Activated naive CD4-positive, alpha-beta T cell treated with anti-CD3 and anti-CD28 coated beads, Interleukin-2, amount 50 U/mL, for 24 hours (primary cell): ENCODE data around the gene SPON2.

ENCODE experiments used
- H3K27ac Mint-ChIP-seq: one replicate; pipeline ENCODE4 v1.8.0; 2021; ENCODE audit warnings: mild to moderate bottlenecking, mixed read lengths
- H3K27me3 Mint-ChIP-seq: one replicate; pipeline ENCODE4 v1.8.0; 2021; ENCODE audit warnings: mixed read lengths
- H3K36me3 Mint-ChIP-seq: one replicate; pipeline ENCODE4 v1.8.0; 2021; ENCODE audit warnings: mixed read lengths
- H3K4me1 Mint-ChIP-seq: one replicate; pipeline ENCODE4 v1.8.0; 2021; ENCODE audit warnings: mixed read lengths
- H3K4me3 Mint-ChIP-seq: one replicate; pipeline ENCODE4 v1.8.0; 2021; ENCODE audit warnings: mild to moderate bottlenecking, mixed read lengths
- H3K9me3 Mint-ChIP-seq: one replicate; pipeline ENCODE4 v1.8.0; 2021; ENCODE audit warnings: mixed read lengths

The SPON2 gene

DNA sequence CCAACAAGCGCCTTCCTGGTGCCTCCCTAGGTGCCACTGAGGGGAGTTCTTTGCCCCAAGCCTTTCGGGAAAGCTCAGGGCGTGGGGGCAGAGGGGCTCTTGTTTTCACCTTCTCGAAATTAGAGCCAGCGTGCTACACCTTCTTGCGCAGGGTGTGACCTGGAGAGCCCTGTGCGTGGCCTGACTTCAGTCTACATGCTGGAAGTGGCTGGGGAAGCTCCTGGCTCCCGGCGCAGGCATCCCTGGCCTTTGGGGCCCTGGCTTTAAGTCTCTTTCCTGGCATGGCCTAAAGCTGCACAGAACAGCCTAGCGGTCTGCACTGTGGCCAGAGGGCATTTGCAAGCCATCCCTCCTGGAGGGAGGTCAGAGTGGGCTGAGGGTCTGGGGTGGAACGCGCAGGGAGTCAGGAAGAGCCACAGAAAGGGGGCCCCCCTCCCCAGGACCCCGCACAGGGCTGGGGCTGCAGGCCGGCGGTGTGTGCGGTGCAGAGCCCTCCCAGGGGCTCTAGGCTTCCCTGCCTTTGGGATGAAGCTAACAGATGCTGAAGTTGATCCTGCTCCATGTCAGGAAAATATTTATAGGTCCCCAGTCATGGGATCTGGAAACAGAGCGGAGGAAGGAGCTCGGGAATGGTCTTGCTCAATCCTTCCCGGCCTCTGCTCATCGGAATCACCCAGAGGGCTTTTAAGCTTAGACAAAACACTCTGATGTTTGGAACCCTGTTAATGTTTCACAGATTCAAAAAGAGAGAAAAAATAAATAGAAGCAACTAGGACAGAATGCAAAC is 781 bp upstream of the SPON2 start:
- Mint-ChIP-seq H3K36me3 (no peaks in the 10 kb centered on the region), H3K4me1 (peaks cover 17% of the 10 kb centered on the region), H3K27me3 (peaks cover 2% of the 10 kb centered on the region), H3K4me3 (peak overlapping the region; percentile 26), H3K27ac (no peak overlapping the region), H3K9me3 (no peaks in the 10 kb centered on the region)

- peaks cover 26% of the 10 kb centered on the region for H3K4me1 Mint-ChIP-seq
- no peaks in the 10 kb centered on the region for H3K9me3 Mint-ChIP-seq
- H3K4me3 Mint-ChIP-seq = peak overlapping the region; percentile 75
- no peaks in the 10 kb centered on the region for H3K36me3 Mint-ChIP-seq
- H3K27me3 Mint-ChIP-seq = peaks cover 2% of the 10 kb centered on the region
- H3K27ac Mint-ChIP-seq = no peak overlapping the region
Observed at GRCh38 chr4:1171311-1172227, 814 bp downstream of the SPON2 start.

DNA sequence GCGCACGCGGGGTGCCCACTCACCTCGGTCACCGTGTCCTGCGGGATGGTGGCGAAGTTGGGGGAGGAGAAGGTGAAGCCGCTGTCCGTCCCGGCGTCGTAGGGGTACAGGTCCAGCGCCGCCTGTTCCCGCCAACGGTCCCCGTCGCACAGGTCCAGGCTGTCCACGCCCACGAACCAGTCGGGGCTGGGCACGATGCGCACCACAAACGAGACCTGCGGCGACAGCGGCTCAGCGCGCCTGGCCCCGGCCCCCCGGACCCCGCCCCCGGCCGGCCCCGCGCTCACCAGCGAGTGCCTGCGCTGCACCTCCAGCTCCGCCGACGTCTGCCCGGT is 1.4 kb downstream of the SPON2 start:
- H3K27me3 Mint-ChIP-seq = peaks cover 2% of the 10 kb centered on the region
- no peak overlapping the region for H3K27ac Mint-ChIP-seq
- H3K4me1 Mint-ChIP-seq = peaks cover 22% of the 10 kb centered on the region
- H3K36me3 Mint-ChIP-seq = no peaks in the 10 kb centered on the region
- no peaks in the 10 kb centered on the region for H3K9me3 Mint-ChIP-seq
- peak overlapping the region; percentile 75 for H3K4me3 Mint-ChIP-seq

DNA sequence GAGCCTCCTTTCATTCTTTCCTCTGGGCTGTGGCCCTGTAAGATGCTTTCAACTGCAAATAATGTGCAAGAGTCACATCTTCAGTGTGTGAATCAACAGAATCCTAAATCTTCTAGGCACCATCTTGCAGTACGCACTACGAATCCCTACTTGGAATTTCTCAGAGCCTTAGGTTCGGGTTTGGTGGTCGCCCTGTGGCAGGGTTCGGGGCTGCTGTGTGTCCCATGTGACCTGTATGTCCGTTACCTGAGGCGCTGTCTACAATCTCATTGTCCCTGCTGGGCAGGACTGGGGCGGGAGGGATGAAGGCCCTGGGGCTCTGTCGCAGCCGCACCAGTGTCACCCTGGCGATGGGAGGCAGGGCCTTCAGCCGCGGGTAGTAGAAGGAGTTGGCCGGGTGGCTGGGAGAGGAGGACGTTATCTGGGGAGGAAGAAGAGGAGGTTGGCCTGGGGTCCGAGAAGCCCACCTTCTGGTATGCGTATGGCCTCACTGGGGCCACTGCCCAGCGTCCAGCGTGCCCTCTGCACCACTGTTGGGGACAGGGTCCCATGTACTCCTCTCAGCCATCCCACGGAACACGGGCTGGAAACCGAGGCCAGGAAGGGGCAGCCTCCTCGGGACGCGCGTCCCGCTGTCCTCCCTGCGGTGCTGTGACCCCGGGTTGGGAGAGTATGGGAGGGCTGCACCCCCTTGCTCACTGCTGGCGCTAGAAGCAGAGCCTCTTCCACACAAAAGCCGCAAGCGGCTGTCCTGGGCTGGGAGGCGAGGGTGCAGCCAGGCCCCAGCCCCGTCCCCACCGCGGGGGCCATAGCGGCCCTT is 2.0 kb downstream of the SPON2 start:
- H3K36me3 Mint-ChIP-seq = no peaks in the 10 kb centered on the region
- H3K4me3 Mint-ChIP-seq = peak overlapping the region; percentile 66

GRCh38 chr4:1169691-1170096 is 2.7 kb downstream of the SPON2 start:
- no peaks in the 10 kb centered on the region for H3K9me3 Mint-ChIP-seq
- H3K27me3 Mint-ChIP-seq = peaks cover 2% of the 10 kb centered on the region
- peaks cover 22% of the 10 kb centered on the region for H3K4me1 Mint-ChIP-seq
- H3K4me3 Mint-ChIP-seq = no peak overlapping the region
- H3K27ac Mint-ChIP-seq = no peak overlapping the region
- no peaks in the 10 kb centered on the region for H3K36me3 Mint-ChIP-seq

More for the DNA sequence above, 2.0 kb downstream of the SPON2 start:
- Mint-ChIP-seq H3K27ac (no peak overlapping the region), H3K4me1 (peaks cover 22% of the 10 kb centered on the region), H3K9me3 (no peaks in the 10 kb centered on the region), H3K27me3 (peaks cover 2% of the 10 kb centered on the region)

- H3K4me1 Mint-ChIP-seq = peaks cover 22% of the 10 kb centered on the region
- H3K4me3 Mint-ChIP-seq = no peak overlapping the region
- H3K9me3 Mint-ChIP-seq = no peaks in the 10 kb centered on the region
Observed at GRCh38 chr4:1169171-1169671, 3.2 kb downstream of the SPON2 start.

DNA sequence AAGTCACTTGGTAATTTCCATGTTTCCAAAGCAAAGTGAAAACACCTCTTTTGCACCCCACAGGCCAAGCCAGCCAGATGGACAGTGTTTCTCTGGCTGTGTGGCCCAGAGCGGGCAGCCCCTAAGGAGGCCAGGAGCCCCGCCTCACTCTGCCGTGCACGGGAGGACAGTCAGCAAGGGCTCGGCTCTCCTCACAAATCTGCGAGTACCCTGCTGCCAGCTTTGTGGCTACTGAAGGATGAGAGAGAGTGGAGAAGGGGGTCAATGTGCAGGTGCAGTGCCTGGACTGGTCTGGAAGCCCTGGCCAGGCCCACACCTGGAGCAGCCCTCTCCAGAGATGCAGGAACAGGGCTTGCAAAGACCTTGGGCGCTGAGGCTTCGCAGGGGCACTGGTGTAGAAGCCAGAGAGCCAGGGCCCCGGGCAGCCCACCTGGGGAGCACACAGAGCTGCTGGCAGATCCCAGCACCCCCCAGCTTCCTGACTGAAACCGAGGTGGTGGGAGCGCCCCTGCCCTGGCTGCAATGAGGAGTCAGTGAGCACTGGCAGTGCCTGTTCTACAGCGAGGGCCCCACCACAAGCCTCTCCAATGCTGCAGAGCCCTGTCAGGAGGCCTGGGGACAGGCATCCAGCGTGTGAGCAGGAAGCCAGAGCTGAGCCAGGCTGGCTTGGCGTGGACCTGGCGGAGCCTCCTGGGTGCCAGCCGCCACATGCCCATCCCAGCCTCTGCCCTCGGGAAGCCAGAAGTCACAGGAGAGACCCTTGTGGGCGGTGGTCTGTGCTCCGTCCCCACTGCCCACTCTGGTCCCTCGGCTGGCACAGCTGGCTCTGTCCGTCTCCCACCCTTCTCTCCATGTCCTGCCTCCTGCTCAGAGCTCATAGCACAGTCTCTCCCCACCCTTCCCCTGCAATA is 3.9 kb downstream of the SPON2 start:
- H3K4me1 Mint-ChIP-seq = peaks cover 25% of the 10 kb centered on the region
- H3K36me3 Mint-ChIP-seq = no peaks in the 10 kb centered on the region
- no peaks in the 10 kb centered on the region for H3K9me3 Mint-ChIP-seq
- peak overlapping the region; percentile 87 for H3K4me3 Mint-ChIP-seq
- peaks cover 2% of the 10 kb centered on the region for H3K27me3 Mint-ChIP-seq
- H3K27ac Mint-ChIP-seq = no peak overlapping the region

More at GRCh38 chr4:1169171-1169671, 3.2 kb downstream of the SPON2 start:
- Mint-ChIP-seq H3K27ac (no peak overlapping the region), H3K27me3 (peaks cover 2% of the 10 kb centered on the region), H3K36me3 (no peaks in the 10 kb centered on the region)

DNA sequence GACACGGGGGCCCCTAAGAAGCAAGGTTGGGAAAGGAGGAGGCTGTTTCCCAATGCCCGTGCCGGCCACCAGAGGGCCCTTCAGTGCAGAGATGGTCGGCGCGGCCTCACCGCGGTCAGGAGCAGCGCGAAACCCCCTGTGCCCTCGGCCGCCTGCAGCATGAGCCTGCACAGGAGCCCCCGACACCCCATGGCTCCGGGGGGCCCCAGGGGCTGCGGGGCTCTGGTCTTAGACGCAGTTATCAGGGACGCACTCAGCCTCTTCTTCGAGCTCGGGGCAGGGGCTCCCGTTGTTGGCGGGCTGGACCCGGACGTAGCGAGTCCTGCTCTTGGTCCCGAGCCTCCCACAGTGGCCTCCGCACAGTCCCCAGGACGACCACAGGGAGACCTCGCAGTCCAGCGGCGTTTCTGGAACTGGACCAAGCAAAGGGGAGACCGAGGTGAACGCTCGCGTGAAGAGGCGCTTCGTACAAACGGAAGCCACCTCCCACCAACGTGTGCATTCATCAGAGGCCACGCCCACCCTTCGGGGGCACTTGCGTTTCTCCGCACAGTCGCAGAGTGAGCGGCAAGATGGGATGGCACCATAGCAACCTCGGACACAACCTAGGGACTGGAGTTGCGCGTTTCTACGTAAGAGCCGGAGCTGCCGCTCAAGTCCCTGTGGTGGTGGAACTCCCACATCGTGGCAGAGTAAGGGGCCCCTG is 5.0 kb downstream of the SPON2 start:
- H3K4me3 Mint-ChIP-seq = peak overlapping the region; percentile 87
- no peaks in the 10 kb centered on the region for H3K36me3 Mint-ChIP-seq
- H3K9me3 Mint-ChIP-seq = no peaks in the 10 kb centered on the region
- H3K4me1 Mint-ChIP-seq = peaks cover 28% of the 10 kb centered on the region
- peak overlapping the region; percentile 14 for H3K27ac Mint-ChIP-seq
- peaks cover 2% of the 10 kb centered on the region for H3K27me3 Mint-ChIP-seq

DNA sequence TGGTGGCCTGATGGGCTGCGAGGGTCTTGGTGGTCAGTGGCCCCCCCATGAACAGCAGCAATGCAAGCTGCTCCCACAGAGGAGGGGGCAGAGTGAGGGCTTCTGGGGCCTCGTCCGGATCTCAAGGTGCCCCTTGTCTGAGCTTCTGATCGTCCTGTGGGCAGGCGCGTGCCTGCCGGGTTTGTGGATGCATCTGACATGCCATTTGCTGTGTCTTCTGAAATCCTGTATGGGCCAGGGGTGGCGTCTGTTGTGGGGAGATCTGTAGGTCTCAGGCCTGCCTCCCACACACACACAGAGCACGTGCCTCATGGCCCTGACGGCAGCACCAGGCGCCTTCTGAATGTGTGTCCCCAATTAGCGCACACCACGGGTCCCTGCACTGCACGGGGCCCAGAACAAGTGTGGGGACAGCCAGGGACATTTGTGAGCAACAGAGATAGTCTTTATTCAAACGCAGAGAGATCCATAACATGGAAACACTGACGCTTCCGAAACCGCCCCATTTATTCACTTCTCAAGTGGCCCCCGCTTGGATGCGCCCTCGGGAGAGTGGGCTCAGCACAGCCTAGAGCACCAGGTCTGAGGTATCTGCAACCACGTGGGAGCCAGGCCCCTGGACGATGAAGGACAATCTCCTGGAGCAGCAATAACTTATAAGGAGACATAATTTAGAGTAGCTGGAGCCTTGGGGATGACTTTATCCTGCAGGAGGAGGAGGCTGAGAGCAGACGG is 5.7 kb downstream of the SPON2 start:
- peaks cover 28% of the 10 kb centered on the region for H3K4me1 Mint-ChIP-seq
- H3K36me3 Mint-ChIP-seq = no peaks in the 10 kb centered on the region
- no peak overlapping the region for H3K27ac Mint-ChIP-seq
- no peaks in the 10 kb centered on the region for H3K9me3 Mint-ChIP-seq
- H3K27me3 Mint-ChIP-seq = peaks cover 2% of the 10 kb centered on the region
- H3K4me3 Mint-ChIP-seq = peak overlapping the region; percentile 87

- H3K27me3 Mint-ChIP-seq = no peaks in the 10 kb centered on the region
- no peak overlapping the region for H3K27ac Mint-ChIP-seq
- H3K4me3 Mint-ChIP-seq = no peak overlapping the region
- H3K36me3 Mint-ChIP-seq = no peaks in the 10 kb centered on the region
- H3K9me3 Mint-ChIP-seq = no peaks in the 10 kb centered on the region
- peaks cover 21% of the 10 kb centered on the region for H3K4me1 Mint-ChIP-seq
Observed at GRCh38 chr4:1164956-1165545, 7.3 kb downstream of the SPON2 start.

- Mint-ChIP-seq H3K27me3 (no peaks in the 10 kb centered on the region), H3K27ac (no peak overlapping the region), H3K4me1 (peaks cover 20% of the 10 kb centered on the region), H3K36me3 (no peaks in the 10 kb centered on the region), H3K9me3 (no peaks in the 10 kb centered on the region), H3K4me3 (no peak overlapping the region)
Observed at GRCh38 chr4:1164444-1164843, 7.9 kb downstream of the SPON2 start.

- Mint-ChIP-seq H3K27me3 (no peaks in the 10 kb centered on the region), H3K27ac (no peak overlapping the region), H3K4me3 (no peak overlapping the region)
Observed at GRCh38 chr4:1164040-1164439, 8.3 kb downstream of the SPON2 start.

GRCh38 chr4:1160351-1160750 is 12.0 kb downstream of the SPON2 start:
- Mint-ChIP-seq H3K36me3 (no peaks in the 10 kb centered on the region), H3K9me3 (peaks cover 5% of the 10 kb centered on the region), H3K27me3 (peaks cover 1% of the 10 kb centered on the region), H3K27ac (no peak overlapping the region), H3K4me3 (no peak overlapping the region), H3K4me1 (peaks cover 5% of the 10 kb centered on the region)

More at GRCh38 chr4:1164040-1164439, 8.3 kb downstream of the SPON2 start:
- Mint-ChIP-seq H3K9me3 (no peaks in the 10 kb centered on the region), H3K36me3 (no peaks in the 10 kb centered on the region), H3K4me1 (peaks cover 19% of the 10 kb centered on the region)
